Endothelial cell of umbilical vein (primary cell): ENCODE data around the gene LRP1B. TPM values are rescaled to one million over a fixed set of nuclear protein-coding genes. Genes with fewer than 3 reads are reported as not detected.

Experiments
- BruUV-seq: library from RNA; stranded (reverse); fragments of 400-500 nt; replicated peaks from 2 replicates; lab custom pipeline; 2021; lab: Mats Ljungman, UMichigan
- CTCF ChIA-PET: fragments of 300-600, 350-600 bp; sonication (Branson Sonifier 250); formaldehyde crosslinking; loops from one replicate; lab custom pipeline; 2021; ENCODE audit warnings: antibody characterized with exemption, inconsistent platforms; lab: Charles Lee
- POLR2A ChIA-PET: fragments of 300-600, 350-600 bp; sonication (Branson Sonifier 250); formaldehyde crosslinking; loops from one replicate; lab custom pipeline; 2021; ENCODE audit warnings: antibody characterized with exemption, inconsistent platforms; lab: Charles Lee
- DNase-seq: peaks from one replicate; pipeline ENCODE4 v3.0.0-alpha.2; 2011; ENCODE audit warnings: low read depth, low spot score
- FAIRE-seq: peaks from 2 replicates; lab custom pipeline; 2011; peaks lifted over from hg19 to GRCh38; lab: Jason Lieb, UNC
- H2AFZ ChIP-seq: 2 replicates; pipeline ENCODE4 v1.6.0; 2012; ENCODE audit warnings: low read depth, low read length, control low read depth, inconsistent platforms
- H3K27ac ChIP-seq: 2 replicates; pipeline ENCODE4 v1.5.1; 2011; ENCODE audit warnings: low read depth, mild to moderate bottlenecking, control low read depth, low read length, moderate library complexity; ENCODE audit not compliant: insufficient read depth
- H3K27me3 ChIP-seq, 2 experiments: 2 replicates each; pipeline versions ENCODE4 v1.6.0 to v1.6.1; 2011; ENCODE audit warnings: low read length in 2 of 2, mixed read lengths in 1 of 2; ENCODE audit not compliant: control insufficient read depth in 2 of 2, insufficient read depth in 2 of 2
- H3K36me3 ChIP-seq, 2 experiments: 2 replicates in 1 of 2; 3 replicates in 1 of 2; pipeline ENCODE4 v1.5.1; 2011; ENCODE audit warnings: low read length in 2 of 2, mild to moderate bottlenecking in 1 of 2, moderate library complexity in 1 of 2; ENCODE audit not compliant: control insufficient read depth in 2 of 2, insufficient read depth in 2 of 2; ENCODE audit errors: extremely low read depth in 1 of 2
- H3K4me1 ChIP-seq: 3 replicates; pipeline ENCODE4 v1.5.1; 2011; ENCODE audit warnings: mild to moderate bottlenecking, low read length; ENCODE audit not compliant: control insufficient read depth, insufficient read depth; ENCODE audit errors: extremely low read depth
- H3K4me2 ChIP-seq: 2 replicates; pipeline ENCODE4 v1.6.1; 2011; ENCODE audit warnings: low read length, control low read depth, mixed read lengths; ENCODE audit not compliant: insufficient read depth
- H3K4me3 ChIP-seq, 3 experiments: fragments of 200-600 bp in 1 of 3; sonication (generic), shearing (Covaris generic) in 1 of 3; replicated peaks in 1 of 3; 2 replicates each; pipeline ENCODE4 v1.5.1; 2011 to 2016; ENCODE audit warnings: control low read depth in 3 of 3, low read length in 3 of 3, mild to moderate bottlenecking in 2 of 3, inconsistent platforms in 1 of 3, low read depth in 1 of 3, moderate library complexity in 1 of 3; ENCODE audit not compliant: insufficient read depth in 1 of 3
- H3K79me2 ChIP-seq: 2 replicates; pipeline ENCODE4 v1.6.0; 2012; ENCODE audit warnings: low read length, inconsistent platforms; ENCODE audit not compliant: control insufficient read depth, insufficient read depth
- H3K9ac ChIP-seq: replicated peaks from 2 replicates; pipeline ENCODE3; 2011; ENCODE audit warnings: low read length, control low read depth; ENCODE audit not compliant: insufficient read depth; ENCODE audit errors: extremely low read depth
- H3K9me1 ChIP-seq: replicated peaks from 3 replicates; pipeline ENCODE4 v1.6.0; 2011; ENCODE audit warnings: mild to moderate bottlenecking, low read length; ENCODE audit not compliant: control insufficient read depth, insufficient read depth; ENCODE audit errors: extremely low read depth
- H3K9me3 ChIP-seq: replicated peaks from 2 replicates; pipeline ENCODE4 v1.5.1; 2012; ENCODE audit warnings: low read length, inconsistent platforms; ENCODE audit not compliant: control insufficient read depth, insufficient read depth
- H4K20me1 ChIP-seq: replicated peaks from 2 replicates; pipeline ENCODE3; 2011; ENCODE audit warnings: mild to moderate bottlenecking, low read length; ENCODE audit not compliant: control insufficient read depth, insufficient read depth; ENCODE audit errors: extremely low read depth
- CTCF ChIP-seq, 2 donors: IDR thresholded peaks; 1 replicate in 1 of 2; 2 replicates in 1 of 2; pipeline ENCODE4 v1.5.1; 2011; ENCODE audit warnings: low read length in 2 of 2, mild to moderate bottlenecking in 2 of 2, moderate library complexity in 2 of 2, control low read depth in 1 of 2, inconsistent platforms in 1 of 2, low read depth in 1 of 2; ENCODE audit not compliant: insufficient read depth in 1 of 2; ENCODE audit errors: extremely low read depth in 1 of 2
- EZH2 ChIP-seq: IDR thresholded peaks from 2 replicates; pipeline ENCODE4 v1.6.1; 2012; ENCODE audit warnings: borderline replicate concordance, low read depth, mild to moderate bottlenecking, moderate library complexity, low read length, inconsistent platforms; ENCODE audit not compliant: severe bottlenecking
- FOS ChIP-seq: IDR thresholded peaks from 2 replicates; pipeline ENCODE4 v1.6.1; 2011; ENCODE audit warnings: mild to moderate bottlenecking, low read length, moderate library complexity, borderline replicate concordance; ENCODE audit not compliant: insufficient read depth
- GATA2 ChIP-seq: IDR thresholded peaks from 2 replicates; pipeline ENCODE4 v1.7.0; 2011; ENCODE audit warnings: low read depth, mild to moderate bottlenecking, moderate library complexity, mixed read lengths, low read length; ENCODE audit not compliant: insufficient read length, insufficient read depth
- JUN ChIP-seq: IDR thresholded peaks from 2 replicates; pipeline ENCODE4 v1.6.1; 2011; ENCODE audit warnings: borderline replicate concordance, low read depth; ENCODE audit not compliant: insufficient read length, insufficient read depth
- MAX ChIP-seq: IDR thresholded peaks from 2 replicates; pipeline ENCODE4 v1.6.1; 2011; ENCODE audit not compliant: insufficient read depth, insufficient read length
- MYC ChIP-seq: IDR thresholded peaks from one replicate; pipeline ENCODE4 v1.6.1; 2011; ENCODE audit warnings: mild to moderate bottlenecking, low read depth, low read length
- POLR2A ChIP-seq: IDR thresholded peaks from 2 replicates; pipeline ENCODE4 v1.6.1; 2012; ENCODE audit warnings: low read depth, mild to moderate bottlenecking, control low read depth, low read length
- POLR2AphosphoS5 ChIP-seq: IDR thresholded peaks from 2 replicates; pipeline ENCODE4 v1.6.1; 2012; ENCODE audit warnings: low read depth, mild to moderate bottlenecking, control low read depth, low read length, moderate library complexity; ENCODE audit not compliant: insufficient read depth
- dilution Hi-C: fragments of 300-500 bp; cut with MboI; formaldehyde crosslinking; loops from one replicate; pipeline ENCODE4 v1.15.0; 2019; ENCODE audit warnings: low sequenced_read_pairs; ENCODE audit not compliant: extremely low pct_ligation_motif_present
- intact Hi-C: fragments of 100-400 bp; cut with micrococcal nuclease; formaldehyde crosslinking; loops from one replicate; pipeline ENCODE4 v1.10.0; 2022
- polyA plus RNA-seq, 4 experiments: library from polyadenylated mRNA; depleted of rRNA in 3 of 4; stranded (reverse) in 3 of 4; unstranded in 1 of 4; fragments of >200 nt; gene quantifications; 2 replicates each; pipeline versions ENCODE4 v1.2.1 to v1.2.3, GENCODE V29; 2011 to 2012; ENCODE audit warnings: missing spikeins in 1 of 4
- total RNA-seq: library from RNA; stranded (reverse); gene quantifications from 2 replicates; pipeline ENCODE4 v1.2.3, GENCODE V29; 2021

The LRP1B gene
- total and polyA plus RNA-seq, 2 donors (not counting 3 experiments of a cell fraction or from before 2014, with no cell fraction given), result 0.03 to 0.07 TPM

GRCh38 chr2:141709756-141710155 is 421.1 kb downstream of the LRP1B start:
- Histone ChIP-seq H4K20me1 (no peaks in the 10 kb centered on the region), H3K27me3 (no peaks in the 10 kb centered on the region), H3K4me1 (no peaks in the 10 kb centered on the region), H3K4me2 (no peak overlapping the region), H3K4me3 (no peak overlapping the region), H3K27ac (no peak overlapping the region), H3K9me1 (no peaks in the 10 kb centered on the region), H3K36me3 (no peaks in the 10 kb centered on the region), H3K79me2 (no peaks in the 10 kb centered on the region), H3K9ac (no peak overlapping the region), H2AFZ (no peak overlapping the region), H3K9me3 (no peaks in the 10 kb centered on the region)
- dilution Hi-C loops, result no loop called here
- TF ChIP-seq JUN (no peak), MYC (no peak), POLR2AphosphoS5 (no peak), MAX (no peak), FOS (no peak), POLR2A (no peak), EZH2 (no peak), GATA2 (no peak), CTCF (IDR thresholded peaks at IDR 0.05; ENCODE audit: extremely low read depth in 1 of 2, insufficient read depth in 1 of 2, low read depth in 1 of 2, low read length in 2 of 2) (no peak)
- FAIRE-seq, result no peak
- no peak for DNase-seq
- BruUV-seq, result no TSS peak
- intact Hi-C loops, result no loop called here
- POLR2A ChIA-PET, result no interaction called here
- CTCF ChIA-PET, result no interaction called here
